HFFc6 (cell line): ENCODE results near the gene PLXND1. TPM values are rescaled to one million over a fixed set of nuclear protein-coding genes. Genes with fewer than 3 reads are reported as not detected.

Experiments
- DNase-seq: peaks from one replicate; pipeline ENCODE4 v3.0.0-alpha.2; 2018
- H3K27ac Mint-ChIP-seq: 2 replicates; pipeline ENCODE4 v1.8.0; 2020; ENCODE audit warnings: mild to moderate bottlenecking, mixed read lengths
- H3K27me3 Mint-ChIP-seq: 2 replicates; pipeline ENCODE4 v1.8.0; 2021; ENCODE audit warnings: mild to moderate bottlenecking, moderate library complexity, mixed read lengths; ENCODE audit not compliant: insufficient read depth
- H3K36me3 Mint-ChIP-seq: 2 replicates; pipeline ENCODE4 v1.8.0; 2021; ENCODE audit warnings: low read depth, mixed read lengths
- H3K4me1 Mint-ChIP-seq: 2 replicates; pipeline ENCODE4 v1.8.0; 2020; ENCODE audit warnings: low read depth, mixed read lengths
- H3K4me3 Mint-ChIP-seq: 2 replicates; pipeline ENCODE4 v1.8.0; 2020; ENCODE audit warnings: mild to moderate bottlenecking, moderate library complexity, mixed read lengths
- H3K9me3 Mint-ChIP-seq: 2 replicates; pipeline ENCODE4 v1.8.0; 2020; ENCODE audit warnings: mild to moderate bottlenecking, mixed read lengths
- CTCF ChIP-seq: fragments of 200-600 bp; sonication (generic); IDR thresholded peaks from 2 replicates; pipeline ENCODE4 v1.5.0; 2021; ENCODE audit warnings: antibody characterized with exemption, mild to moderate bottlenecking
- total RNA-seq, 6 experiments: library from RNA; stranded (reverse); fragmentation: NEBNext Ultra II Directional; extraction: Animal tissue kit (Norgen Biotek cat#: 25700); gene quantifications; 2 replicates in 1 of 6; 3 replicates in 5 of 6; pipeline ENCODE4 v1.2.3, GENCODE V29; 2021

The PLXND1 gene
- total RNA-seq, 6 experiments from 2014 or later = 86.7 to 118 (median 108) TPM

GRCh38 chr3:129512595-129512994, 93.9 kb downstream of the PLXND1 start:
- H3K27me3 Mint-ChIP-seq = peaks cover 1% of the 10 kb centered on the region
- H3K4me1 Mint-ChIP-seq = no peaks in the 10 kb centered on the region
- DNase-seq = no peak
- H3K9me3 Mint-ChIP-seq = no peaks in the 10 kb centered on the region
- peaks cover 17% of the 10 kb centered on the region for H3K36me3 Mint-ChIP-seq
- H3K27ac Mint-ChIP-seq = no peak overlapping the region
- H3K4me3 Mint-ChIP-seq = no peak overlapping the region
- TF ChIP-seq CTCF = no peak

- H3K4me1 Mint-ChIP-seq = peaks cover 10% of the 10 kb centered on the region
- no peak for TF ChIP-seq CTCF
- no peaks in the 10 kb centered on the region for H3K9me3 Mint-ChIP-seq
- H3K36me3 Mint-ChIP-seq = peaks cover 9% of the 10 kb centered on the region
- peaks cover 1% of the 10 kb centered on the region for H3K27me3 Mint-ChIP-seq
- H3K4me3 Mint-ChIP-seq = no peak overlapping the region
- DNase-seq = no peak
- H3K27ac Mint-ChIP-seq = no peak overlapping the region
Observed at GRCh38 chr3:129507181-129507831, 99.2 kb downstream of the PLXND1 start.

- DNase-seq = no peak
- H3K9me3 Mint-ChIP-seq = no peaks in the 10 kb centered on the region
- no peak for TF ChIP-seq CTCF
- peaks cover 1% of the 10 kb centered on the region for H3K27me3 Mint-ChIP-seq
- H3K36me3 Mint-ChIP-seq = peaks cover 9% of the 10 kb centered on the region
- H3K27ac Mint-ChIP-seq = no peak overlapping the region
- no peak overlapping the region for H3K4me3 Mint-ChIP-seq
- peaks cover 10% of the 10 kb centered on the region for H3K4me1 Mint-ChIP-seq
Observed at GRCh38 chr3:129506231-129506742, 100.2 kb downstream of the PLXND1 start.

- H3K9me3 Mint-ChIP-seq = no peaks in the 10 kb centered on the region
- peaks cover 17% of the 10 kb centered on the region for H3K36me3 Mint-ChIP-seq
- H3K4me1 Mint-ChIP-seq = peaks cover 10% of the 10 kb centered on the region
- no peaks in the 10 kb centered on the region; the same call in none of the 2 replicates for H3K27me3 Mint-ChIP-seq
- TF ChIP-seq CTCF = no peak
- H3K4me3 Mint-ChIP-seq = no peak overlapping the region
- no peak overlapping the region for H3K27ac Mint-ChIP-seq
- no peak for DNase-seq
Observed at GRCh38 chr3:129505341-129505740, 101.1 kb downstream of the PLXND1 start.

Other genes with a start within 250 kb of the PLXND1 start
- gene EFCAB12, start 178.0 kb downstream of the PLXND1 start, total RNA-seq = under 1 TPM in 5 of 6 experiments, not detected in 1; 0.09 to 0.14 (median 0.12) TPM
- gene MBD4, start 166.7 kb downstream of the PLXND1 start, total RNA-seq = 10 to 100 TPM; 18.7 to 25.7 (median 21.8) TPM
- gene IFT122, start 166.5 kb downstream of the PLXND1 start, total RNA-seq = 10 to 100 TPM; 12.2 to 18.8 (median 18.2) TPM
- not detected for gene RHO, start 78.0 kb downstream of the PLXND1 start, total RNA-seq
- not detected for gene H1-8, start 63.5 kb downstream of the PLXND1 start, total RNA-seq